Fibroblast of skin of abdomen (primary cell): ENCODE measurements around the gene PCGF3.
"Not testable (repeated sequence)": the region's sequence is repeated elsewhere in the genome, so short reads cannot be mapped to it uniquely, and the experiment has no call there.

ENCODE experiments used
- DNase-seq: peaks from one replicate; pipeline ENCODE4 v3.0.0-alpha.2; 2013

Gene PCGF3

DNA sequence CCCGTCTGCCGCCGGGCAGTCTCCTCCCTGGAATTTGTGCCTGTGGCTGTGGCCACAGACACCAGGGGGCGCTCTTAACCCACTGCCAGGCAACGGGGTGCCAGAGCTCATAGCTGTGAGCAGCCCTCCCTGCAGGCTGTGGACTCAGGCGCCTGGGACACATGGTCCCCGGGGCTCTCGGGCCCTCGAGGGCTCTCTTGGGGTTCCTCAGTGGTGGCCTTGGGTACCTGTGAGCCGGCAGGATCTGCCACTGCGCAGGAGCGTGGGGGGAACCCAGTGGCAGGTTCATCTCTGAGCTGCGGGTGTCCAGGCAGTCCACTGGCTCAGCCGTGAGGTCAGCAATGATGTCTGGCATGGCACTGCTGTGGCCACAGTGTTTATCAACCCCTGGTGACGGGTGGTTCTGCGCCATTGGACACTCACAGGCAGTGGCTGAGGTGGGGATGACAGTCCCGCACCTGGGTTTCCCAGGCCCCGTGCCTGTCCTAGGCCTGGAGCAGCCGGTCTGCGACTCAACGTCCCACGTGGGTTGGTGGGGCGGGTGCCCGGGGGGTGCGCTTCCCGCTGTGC, 37.2 kb downstream of the PCGF3 start:
- peak; percentile 46 for DNase-seq

DNA sequence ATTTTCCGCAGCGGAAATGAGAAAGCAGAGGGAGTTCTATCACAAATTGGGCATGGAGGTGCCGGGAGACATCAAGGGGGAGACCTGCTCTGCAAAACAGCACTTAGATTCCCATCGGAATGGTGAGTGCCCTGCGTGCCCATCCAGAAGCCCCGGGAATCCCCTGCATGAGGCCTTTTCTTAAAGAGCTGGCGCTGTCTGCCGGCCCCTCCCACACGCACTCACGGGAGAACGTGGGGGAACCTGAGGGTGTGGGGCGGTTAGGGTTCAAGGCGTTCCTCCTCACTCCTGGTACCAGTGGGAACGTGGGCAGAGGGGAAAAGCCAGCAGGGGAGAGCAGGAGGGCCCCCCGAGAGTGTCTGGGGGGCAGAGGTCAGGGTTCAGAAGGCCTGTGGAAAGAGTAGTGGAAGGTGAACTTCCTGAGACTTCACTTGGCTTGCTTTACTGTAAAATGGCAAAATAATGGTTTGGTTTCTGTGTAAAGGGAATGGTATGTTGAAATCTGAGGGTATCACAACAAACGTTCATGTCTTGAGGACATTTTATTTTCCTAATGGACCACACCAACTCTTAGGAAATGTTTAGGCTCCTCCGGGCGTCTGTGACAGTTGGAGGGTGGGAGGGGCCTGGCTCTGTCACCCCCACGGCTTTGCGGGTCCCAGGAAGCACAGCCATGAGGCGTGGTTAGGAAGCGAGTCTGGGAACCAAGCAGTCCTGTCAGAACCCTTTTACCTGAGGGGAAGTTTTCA, 38.0 kb downstream of the PCGF3 start:
- no peak for DNase-seq

GRCh38 chr4:744212-744841, 38.7 kb downstream of the PCGF3 start:
- DNase-seq, result no peak

DNA sequence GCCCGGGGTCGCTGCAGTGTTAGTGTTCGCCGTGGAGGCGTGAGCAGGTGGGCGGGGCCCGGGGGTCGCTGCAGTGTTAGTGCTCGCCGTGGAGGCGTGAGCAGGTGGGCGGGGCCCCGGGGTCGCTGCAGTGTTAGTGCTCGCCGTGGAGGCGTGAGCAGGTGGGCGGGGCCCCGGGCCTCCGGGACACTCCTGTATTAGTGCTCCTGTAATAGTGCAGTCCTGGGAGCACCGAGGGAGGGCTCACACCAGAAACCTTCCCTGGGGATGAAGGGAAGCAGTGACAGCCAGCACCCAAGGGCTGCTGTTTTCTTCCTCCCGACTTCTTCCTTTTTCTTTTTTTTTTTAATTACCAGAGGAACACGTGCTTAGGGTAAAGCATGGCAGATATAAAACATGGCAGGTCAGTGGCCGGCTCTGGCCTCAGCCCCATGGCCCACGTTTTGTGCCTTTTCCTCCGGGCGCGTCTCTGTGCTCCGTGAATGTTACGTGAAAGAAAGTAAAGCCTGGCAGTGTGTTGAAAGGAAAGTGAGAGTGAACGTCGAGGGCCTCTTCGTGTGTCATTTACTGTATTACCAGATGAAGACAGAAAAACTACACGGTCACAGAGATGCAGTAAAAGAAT, 42.0 kb downstream of the PCGF3 start:
- no peak for DNase-seq

DNA sequence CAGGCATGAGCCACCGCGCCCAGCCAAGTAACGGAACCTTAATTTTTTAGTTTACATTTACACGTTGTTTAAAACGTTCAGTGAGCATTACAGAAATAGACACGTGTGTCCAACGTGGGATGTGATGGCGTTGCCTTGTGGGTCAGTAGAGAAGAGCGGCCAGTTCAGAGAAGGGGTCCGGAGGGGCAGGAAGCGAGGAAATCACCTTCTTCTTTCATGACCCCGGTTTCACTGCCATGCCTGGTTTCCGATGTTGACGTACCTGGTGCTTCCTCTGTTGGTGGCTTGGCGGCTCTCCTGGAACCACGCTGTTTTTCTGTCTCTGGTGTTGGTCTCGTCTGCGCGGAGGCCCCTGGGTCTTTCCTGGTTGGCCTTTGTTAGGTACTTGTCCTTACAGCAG, 42.8 kb downstream of the PCGF3 start:
- no peak for DNase-seq

DNA sequence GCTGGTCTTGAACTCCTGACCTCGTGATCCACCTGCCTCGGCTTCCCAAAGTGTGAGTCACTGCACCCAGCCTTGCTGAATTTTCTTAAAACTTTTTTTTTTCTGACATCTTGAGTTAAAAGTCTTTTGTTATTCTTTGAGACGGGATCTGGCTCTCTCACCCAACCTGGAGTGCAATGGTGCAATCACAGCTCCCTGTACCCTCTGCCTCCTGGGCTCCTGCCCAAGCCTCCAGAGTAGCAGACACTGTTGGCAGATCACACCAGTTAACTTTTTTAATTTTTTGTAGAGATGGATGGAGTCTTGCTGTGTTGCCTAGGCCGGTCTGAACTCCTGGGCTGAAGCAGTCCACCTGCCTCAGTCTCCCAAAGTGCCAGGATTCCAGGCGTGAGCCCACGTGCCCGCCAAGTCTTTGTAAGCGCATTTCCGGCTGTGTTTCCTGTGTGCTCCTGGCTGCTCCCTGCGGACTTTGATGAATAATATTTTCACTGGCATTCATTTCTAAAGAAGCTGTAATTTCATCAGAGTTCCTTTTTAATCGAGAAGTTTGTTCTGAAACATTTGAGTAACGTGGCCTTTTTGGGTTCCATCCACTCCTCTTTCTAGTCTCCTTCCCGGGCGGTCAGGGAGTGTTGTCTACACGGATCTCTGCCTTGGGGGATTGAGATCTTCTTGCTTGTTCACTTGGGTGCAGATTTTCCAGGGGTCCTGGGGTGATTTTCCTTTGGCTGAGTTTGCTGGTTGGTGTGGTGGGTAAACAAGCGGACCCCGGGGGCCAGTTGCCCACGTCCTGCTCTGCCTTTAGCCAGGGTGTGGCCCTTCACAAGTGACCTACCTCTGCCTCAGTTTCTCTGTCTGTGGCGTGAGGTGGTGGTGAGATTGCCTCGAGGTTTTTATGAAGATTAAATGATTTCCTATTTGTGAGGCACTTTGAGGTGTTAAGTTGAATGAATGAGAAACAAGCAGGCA, 44.4 kb downstream of the PCGF3 start:
- DNase-seq, result peak; percentile 26

DNA sequence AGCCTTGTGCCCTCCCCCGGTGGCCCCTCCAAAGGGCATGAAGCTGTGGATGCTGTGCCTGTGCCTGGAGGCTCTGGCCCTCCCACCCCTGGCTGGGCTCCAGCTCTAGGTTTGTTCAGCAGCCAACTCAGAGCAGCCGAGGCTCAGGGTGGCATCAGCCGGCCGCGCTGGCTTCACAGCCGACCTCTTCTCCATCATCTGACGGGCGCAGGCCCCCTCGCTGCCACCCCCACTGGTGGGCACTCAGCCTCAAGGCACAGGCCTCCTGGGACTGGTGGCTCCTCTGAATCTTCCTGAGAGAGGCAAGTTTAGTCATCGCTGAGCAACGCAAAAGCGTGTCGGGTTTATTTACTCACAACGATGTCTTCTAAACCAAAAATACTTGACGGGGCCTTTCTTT, 46.0 kb downstream of the PCGF3 start:
- no peak for DNase-seq

- DNase-seq, result no peak
Observed at GRCh38 chr4:752196-752861, 46.7 kb downstream of the PCGF3 start.

GRCh38 chr4:753186-753585, 47.6 kb downstream of the PCGF3 start:
- not testable (repeated sequence) for DNase-seq

- no peak for DNase-seq
Observed at GRCh38 chr4:754221-755120, 48.8 kb downstream of the PCGF3 start.

- no peak for DNase-seq
Observed at GRCh38 chr4:757111-757510, 51.5 kb downstream of the PCGF3 start.

- not testable (repeated sequence) for DNase-seq
Observed at GRCh38 chr4:759810-760209, 54.2 kb downstream of the PCGF3 start.

- no peak for DNase-seq
Observed at GRCh38 chr4:760616-761015, 55.0 kb downstream of the PCGF3 start.

- no peak for DNase-seq
Observed at GRCh38 chr4:761086-761485, 55.5 kb downstream of the PCGF3 start.

DNA sequence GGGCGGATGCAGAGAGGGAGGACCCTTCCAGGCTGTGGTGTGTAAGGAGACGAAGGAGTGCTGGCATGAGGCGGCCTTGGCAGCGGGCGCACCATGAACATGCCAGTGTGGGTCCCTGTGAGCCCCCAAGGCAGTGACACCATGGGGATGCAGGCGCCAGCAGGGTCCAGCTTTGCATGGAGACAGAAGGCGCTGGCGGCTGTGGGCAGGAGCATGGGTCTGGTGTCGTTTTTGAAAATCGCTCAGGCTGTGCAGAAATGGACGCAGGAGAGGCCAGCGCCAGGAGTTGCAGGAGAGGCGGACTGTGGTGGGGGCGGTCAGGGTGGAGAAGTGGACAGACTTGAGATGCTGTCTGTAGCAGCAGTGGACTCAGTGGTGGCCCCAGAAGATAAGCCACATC, 56.1 kb downstream of the PCGF3 start:
- DNase-seq, result no peak

DNA sequence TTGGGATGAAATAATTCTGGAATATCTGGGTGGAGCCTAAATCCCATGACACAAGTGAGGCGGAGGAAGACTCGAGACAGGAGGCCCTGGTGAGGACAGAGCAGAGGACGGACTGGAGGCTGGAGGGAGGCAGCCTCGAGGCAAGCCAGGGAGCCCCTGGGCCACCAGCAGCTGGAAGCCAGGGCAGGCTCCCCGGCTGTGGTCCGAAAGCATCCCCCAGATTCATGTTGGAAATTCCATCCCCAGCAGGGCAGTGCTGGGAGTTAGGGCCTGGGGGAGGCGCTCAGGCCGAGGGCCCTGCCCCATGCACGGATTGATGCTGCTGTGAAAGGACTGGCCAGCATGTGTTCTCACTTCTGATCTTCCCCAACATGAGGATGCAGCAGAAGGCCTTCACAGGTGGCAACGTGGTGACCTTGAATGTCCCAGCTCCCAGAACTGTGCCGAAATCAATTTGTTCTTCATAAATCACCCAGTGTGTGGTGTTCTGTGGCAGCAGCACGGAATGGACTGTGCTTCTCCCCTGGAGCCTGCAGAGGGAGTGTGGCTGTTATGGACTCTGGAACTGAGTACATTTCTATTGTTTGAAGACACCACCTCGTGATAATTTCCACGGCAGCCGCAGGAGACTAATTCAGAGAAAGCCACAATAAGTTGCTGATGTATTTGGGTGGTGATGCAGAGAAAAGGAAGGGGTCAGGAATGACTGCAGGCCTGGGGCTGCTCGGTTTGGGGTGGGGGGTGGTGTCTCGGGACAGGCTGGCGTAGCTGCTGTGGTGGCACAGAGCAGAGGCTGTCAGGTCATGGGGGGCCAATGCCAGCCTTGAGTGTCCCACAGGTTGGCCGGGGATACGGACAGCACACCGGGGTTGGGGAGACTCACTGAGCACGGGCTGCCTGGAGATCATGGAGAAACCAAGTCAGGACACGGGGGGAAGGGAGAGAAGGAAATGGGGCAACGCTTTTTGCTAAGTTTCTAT, 56.9 kb downstream of the PCGF3 start:
- peak; percentile 23 for DNase-seq

GRCh38 chr4:763191-763810, 57.7 kb downstream of the PCGF3 start:
- DNase-seq, result no peak

DNA sequence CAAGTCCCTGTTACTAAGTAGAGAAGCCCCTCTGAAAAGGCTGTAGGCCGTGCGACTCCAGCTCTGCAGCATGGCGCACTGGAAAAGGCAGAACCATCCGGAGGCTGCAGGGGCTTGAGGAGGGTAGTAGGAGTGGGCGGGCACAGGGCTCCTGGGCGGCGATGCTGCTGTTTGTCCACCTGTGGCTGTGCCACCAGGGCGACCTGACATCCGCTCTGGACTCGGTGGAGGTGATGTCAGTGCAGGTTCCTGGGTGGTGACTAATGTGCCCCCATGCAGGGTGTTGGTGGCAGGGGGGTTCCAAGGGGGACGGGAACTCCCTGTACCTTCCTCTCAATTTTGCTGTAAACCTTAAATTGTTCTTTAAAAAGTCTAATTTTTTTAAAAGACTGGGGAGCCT, 58.3 kb downstream of the PCGF3 start:
- DNase-seq, result no peak
